ENCODE results near the gene TTC3. TPM values are rescaled to one million over a fixed set of nuclear protein-coding genes. Genes with fewer than 3 reads are reported as not detected.
"Not testable (repeated sequence)": the region's sequence is repeated elsewhere in the genome, so short reads cannot be mapped to it uniquely, and the experiment has no call there.

TTC3 gene
- total RNA-seq, 1 donor from 2014 or later, result 44.3 TPM

DNA sequence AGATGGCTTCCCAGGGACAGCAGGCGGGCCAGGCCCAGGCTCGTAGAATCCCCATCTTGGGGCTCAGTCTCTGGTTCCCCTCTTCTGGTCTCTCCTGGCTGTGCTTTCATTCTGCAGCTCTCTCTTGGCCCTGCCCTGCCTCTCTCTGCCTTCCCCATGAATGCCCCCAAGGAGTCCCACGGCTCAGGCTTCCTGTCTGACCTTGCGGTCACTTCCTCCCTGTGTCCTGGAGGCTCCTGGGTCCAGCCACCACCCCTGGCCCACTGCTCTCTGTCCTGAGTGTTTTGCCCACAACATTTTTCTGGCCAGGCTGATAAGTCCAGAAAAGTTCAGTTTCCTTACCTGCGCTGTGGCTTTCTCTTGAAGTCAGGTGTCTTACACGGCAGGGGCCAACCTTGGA lies 29.2 kb upstream of the TTC3 start:
- Histone ChIP-seq H3K27me3 (ENCODE audit: low read depth) (peaks cover 12% of the 10 kb centered on the region), H3K4me1 (no peaks in the 10 kb centered on the region), H3K9me3 (replicated peaks) (no peaks in the 10 kb centered on the region), H3K36me3 (no peaks in the 10 kb centered on the region), H3K4me3 (no peak overlapping the region), H3K27ac (replicated peaks) (no peak overlapping the region)
- intact Hi-C loops (cut with micrococcal nuclease), result no loop called here
- TF ChIP-seq, protein P1, sequence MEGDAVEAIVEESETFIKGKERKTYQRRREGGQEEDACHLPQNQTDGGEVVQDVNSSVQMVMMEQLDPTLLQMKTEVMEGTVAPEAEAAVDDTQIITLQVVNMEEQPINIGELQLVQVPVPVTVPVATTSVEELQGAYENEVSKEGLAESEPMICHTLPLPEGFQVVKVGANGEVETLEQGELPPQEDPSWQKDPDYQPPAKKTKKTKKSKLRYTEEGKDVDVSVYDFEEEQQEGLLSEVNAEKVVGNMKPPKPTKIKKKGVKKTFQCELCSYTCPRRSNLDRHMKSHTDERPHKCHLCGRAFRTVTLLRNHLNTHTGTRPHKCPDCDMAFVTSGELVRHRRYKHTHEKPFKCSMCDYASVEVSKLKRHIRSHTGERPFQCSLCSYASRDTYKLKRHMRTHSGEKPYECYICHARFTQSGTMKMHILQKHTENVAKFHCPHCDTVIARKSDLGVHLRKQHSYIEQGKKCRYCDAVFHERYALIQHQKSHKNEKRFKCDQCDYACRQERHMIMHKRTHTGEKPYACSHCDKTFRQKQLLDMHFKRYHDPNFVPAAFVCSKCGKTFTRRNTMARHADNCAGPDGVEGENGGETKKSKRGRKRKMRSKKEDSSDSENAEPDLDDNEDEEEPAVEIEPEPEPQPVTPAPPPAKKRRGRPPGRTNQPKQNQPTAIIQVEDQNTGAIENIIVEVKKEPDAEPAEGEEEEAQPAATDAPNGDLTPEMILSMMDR (IDR thresholded peaks at IDR 0.05; ENCODE audit: borderline replicate concordance), result no peak
- DNase-seq, result no peak

DNA sequence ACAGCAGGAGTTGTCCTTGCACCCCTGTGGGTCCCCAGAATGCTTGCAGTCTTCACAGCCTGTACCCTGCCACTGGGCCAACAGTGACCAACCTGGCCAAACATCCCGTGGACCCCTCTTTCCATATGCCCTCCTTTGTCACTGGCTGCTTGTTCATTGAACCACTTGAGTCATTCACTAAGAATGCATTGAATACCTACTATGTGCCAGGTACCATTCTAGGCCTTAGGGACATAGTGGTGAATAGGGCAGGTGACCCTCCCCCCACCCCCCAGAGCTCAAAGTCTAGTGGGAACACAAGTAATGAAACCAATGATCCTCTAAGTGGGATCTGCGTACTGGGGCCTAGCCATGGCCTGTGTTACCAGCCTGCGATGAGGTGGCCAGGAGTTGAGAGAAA lies 28.4 kb upstream of the TTC3 start:
- TF ChIP-seq, protein P1 (IDR thresholded peaks at IDR 0.05; ENCODE audit: borderline replicate concordance), result no peak
- H3K4me1 ChIP-seq, result no peaks in the 10 kb centered on the region
- H3K36me3 ChIP-seq, result no peaks in the 10 kb centered on the region
- no peaks in the 10 kb centered on the region for H3K9me3 ChIP-seq (replicated peaks)
- peaks cover 12% of the 10 kb centered on the region for H3K27me3 ChIP-seq (ENCODE audit: low read depth)
- intact Hi-C loops (cut with micrococcal nuclease), result no loop called here
- no peak for DNase-seq
- no peak overlapping the region for H3K27ac ChIP-seq (replicated peaks)
- no peak overlapping the region for H3K4me3 ChIP-seq

DNA sequence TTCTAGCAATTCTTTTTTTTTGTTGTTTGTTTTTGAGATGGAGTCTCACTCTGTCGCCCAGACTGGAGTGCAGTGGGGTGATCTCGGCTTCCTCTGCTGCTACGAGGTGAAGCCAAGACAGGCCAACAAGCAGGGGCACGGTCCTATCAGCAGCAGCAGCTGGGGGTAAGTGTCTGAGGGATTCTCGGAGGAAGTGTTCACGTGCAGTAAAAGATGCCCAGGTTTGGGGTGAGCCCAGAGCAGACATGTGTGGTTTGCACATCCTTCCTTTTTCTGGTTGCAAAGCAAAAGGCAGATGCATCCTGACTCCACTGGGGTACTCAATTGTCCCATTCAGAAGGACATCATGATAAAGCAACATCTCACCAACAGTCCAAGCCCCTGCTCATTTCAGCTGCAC lies 27.9 kb upstream of the TTC3 start:
- Histone ChIP-seq H3K4me3 (no peak overlapping the region), H3K9me3 (replicated peaks) (no peaks in the 10 kb centered on the region), H3K27ac (replicated peaks) (no peak overlapping the region), H3K4me1 (no peaks in the 10 kb centered on the region), H3K27me3 (ENCODE audit: low read depth) (peaks cover 12% of the 10 kb centered on the region), H3K36me3 (no peaks in the 10 kb centered on the region)
- DNase-seq, result no peak
- TF ChIP-seq, protein P1 (IDR thresholded peaks at IDR 0.05; ENCODE audit: borderline replicate concordance), result no peak
- intact Hi-C loops (cut with micrococcal nuclease), result no loop called here

DNA sequence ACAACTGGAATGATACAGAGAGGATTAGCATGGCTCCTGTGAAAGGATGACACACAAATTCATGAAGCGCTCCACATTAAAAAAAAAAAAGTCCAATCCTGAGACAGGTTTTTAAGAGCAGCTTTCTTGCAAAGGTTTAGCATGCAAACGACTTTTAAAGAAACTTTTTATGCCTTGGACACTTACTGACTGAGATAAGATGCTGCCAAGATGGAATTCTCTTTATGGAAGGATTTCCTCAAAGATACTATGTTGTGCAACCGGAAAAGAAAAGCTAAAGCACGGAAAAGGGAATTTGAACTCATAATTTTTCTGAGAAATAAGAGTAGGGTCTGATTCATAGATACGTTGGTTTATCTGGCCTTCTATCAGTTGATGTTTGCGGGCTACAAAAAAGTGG lies 27.5 kb upstream of the TTC3 start:
- TF ChIP-seq, protein P1 (IDR thresholded peaks at IDR 0.05; ENCODE audit: borderline replicate concordance), result no peak
- H3K36me3 ChIP-seq, result no peaks in the 10 kb centered on the region
- intact Hi-C loops (cut with micrococcal nuclease), result no loop called here
- no peaks in the 10 kb centered on the region for H3K9me3 ChIP-seq (replicated peaks)
- H3K4me3 ChIP-seq, result no peak overlapping the region
- DNase-seq, result no peak
- H3K4me1 ChIP-seq, result no peaks in the 10 kb centered on the region
- H3K27me3 ChIP-seq (ENCODE audit: low read depth), result peaks cover 12% of the 10 kb centered on the region
- H3K27ac ChIP-seq (replicated peaks), result no peak overlapping the region

DNA sequence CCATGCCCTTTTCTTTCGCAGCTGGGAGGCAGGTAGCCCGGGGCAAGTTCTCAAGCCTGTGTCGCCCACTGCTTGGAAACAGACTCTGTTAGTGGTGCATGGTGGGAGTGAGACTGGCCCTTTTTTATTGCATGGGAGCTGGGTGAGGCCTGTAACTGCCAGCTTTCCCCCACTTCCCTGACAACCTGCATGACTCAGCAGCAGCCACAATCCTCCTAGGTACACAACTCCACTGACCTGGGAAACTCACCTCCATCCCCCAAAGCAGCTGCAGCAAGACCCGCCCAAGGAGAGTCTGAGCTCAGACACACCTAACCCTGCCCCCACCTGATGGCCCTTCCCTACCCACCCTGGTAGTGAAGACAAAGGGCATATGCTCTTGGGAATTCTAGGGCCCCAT lies 26.0 kb upstream of the TTC3 start:
- Histone ChIP-seq H3K9me3 (replicated peaks) (no peaks in the 10 kb centered on the region), H3K27ac (replicated peaks) (no peak overlapping the region), H3K4me1 (no peaks in the 10 kb centered on the region), H3K27me3 (ENCODE audit: low read depth) (peaks cover 12% of the 10 kb centered on the region), H3K4me3 (no peak overlapping the region), H3K36me3 (no peaks in the 10 kb centered on the region)
- TF ChIP-seq, protein P1 (IDR thresholded peaks at IDR 0.05; ENCODE audit: borderline replicate concordance), result no peak
- intact Hi-C loops (cut with micrococcal nuclease), result no loop called here
- no peak for DNase-seq

DNA sequence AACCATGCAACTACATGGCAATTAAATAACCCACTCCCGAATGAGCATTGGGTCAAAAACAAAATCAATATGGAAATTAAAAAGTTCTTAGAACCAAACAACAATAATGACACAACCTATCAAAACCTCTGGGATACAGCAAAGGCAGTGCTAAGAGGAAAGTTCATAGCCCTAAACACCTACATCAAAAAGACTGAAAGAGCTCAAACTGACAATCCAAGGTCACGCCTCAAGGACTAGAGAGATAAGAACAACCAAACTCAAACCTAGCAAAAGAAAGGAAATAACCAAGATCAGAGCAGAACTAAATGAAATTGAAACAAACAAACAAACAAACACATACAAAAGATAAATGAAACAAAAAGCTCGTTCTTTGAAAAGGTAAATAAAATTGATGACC lies 23.3 kb upstream of the TTC3 start:
- H3K9me3 ChIP-seq (replicated peaks); H3K4me1 ChIP-seq; DNase-seq; H3K36me3 ChIP-seq; H3K27ac ChIP-seq (replicated peaks); H3K4me3 ChIP-seq; intact Hi-C loops (cut with micrococcal nuclease): not testable (repeated sequence)
- peaks cover 12% of the 10 kb centered on the region for H3K27me3 ChIP-seq (ENCODE audit: low read depth)
